Osteoblast (primary cell): ENCODE measurements around the gene HTRA3. TPM values are rescaled to one million over a fixed set of nuclear protein-coding genes. Genes with fewer than 3 reads are reported as not detected.
A peak's percentile ranks its signal among the peaks of the same experiment; 100 is the strongest.

ENCODE experiments used
- DNase-seq: peaks from one replicate; pipeline ENCODE4 v3.0.0; 2011; ENCODE audit warnings: low spot score, mixed read lengths; ENCODE audit not compliant: insufficient read length; ENCODE audit errors: missing footprints
- H2AFZ ChIP-seq: 2 replicates; pipeline ENCODE4 v1.6.0; 2011; ENCODE audit warnings: mild to moderate bottlenecking, low read length
- H3K27ac ChIP-seq: 2 replicates; pipeline ENCODE4 v1.5.1; 2011; ENCODE audit warnings: mild to moderate bottlenecking, low read depth, low read length, moderate library complexity
- H3K27me3 ChIP-seq: 2 replicates; pipeline ENCODE4 v1.6.0; 2012; ENCODE audit warnings: mild to moderate bottlenecking, control low read depth, inconsistent platforms, low read length, moderate library complexity; ENCODE audit not compliant: insufficient read depth
- H3K36me3 ChIP-seq: 2 replicates; pipeline ENCODE4 v1.5.1; 2011; ENCODE audit warnings: mild to moderate bottlenecking, low read length, control low read depth, moderate library complexity; ENCODE audit not compliant: insufficient read depth
- H3K4me1 ChIP-seq: 2 replicates; pipeline ENCODE4 v1.5.1; 2011; ENCODE audit warnings: mild to moderate bottlenecking, low read length, control low read depth, moderate library complexity; ENCODE audit not compliant: insufficient read depth
- H3K4me2 ChIP-seq: 2 replicates; pipeline ENCODE4 v1.6.0; 2011; ENCODE audit warnings: mild to moderate bottlenecking, low read length; ENCODE audit not compliant: insufficient read depth
- H3K4me3 ChIP-seq: fragments of 200-600 bp; sonication (generic); 3 replicates; pipeline ENCODE4 v1.5.1; 2012; ENCODE audit warnings: mild to moderate bottlenecking, low read length, inconsistent platforms; ENCODE audit not compliant: insufficient read depth
- H3K79me2 ChIP-seq: 2 replicates; pipeline ENCODE4 v1.6.0; 2012; ENCODE audit warnings: mild to moderate bottlenecking, low read length, control low read depth, inconsistent platforms; ENCODE audit not compliant: insufficient read depth
- H3K9me3 ChIP-seq: 2 replicates; pipeline ENCODE4 v1.5.1; 2011; ENCODE audit warnings: low read depth, low read length, control low read depth
- H4K20me1 ChIP-seq: 2 replicates; pipeline ENCODE4 v1.6.0; 2012; ENCODE audit warnings: mild to moderate bottlenecking, low read length, control low read depth; ENCODE audit not compliant: insufficient read depth
- total RNA-seq: library from RNA; depleted of rRNA; stranded (reverse); fragments of >200 nt; gene quantifications from 2 replicates; pipeline ENCODE4 v1.2.3, GENCODE V29; 2012
- TF ChIP-seq, protein P1 (sequence below): IDR thresholded peaks from 2 replicates; pipeline ENCODE4 v1.5.1; 2011; ENCODE audit warnings: mild to moderate bottlenecking, low read depth, low read length, moderate library complexity; ENCODE audit errors: extremely low read depth

The HTRA3 gene
- total RNA-seq, 1 donor: 4.0 TPM

GRCh38 chr4:8262637-8263322 lies 6.8 kb upstream of the HTRA3 start:
- H3K36me3 ChIP-seq: no peaks in the 10 kb centered on the region
- H3K79me2 ChIP-seq: no peaks in the 10 kb centered on the region
- no peak overlapping the region for H3K4me2 ChIP-seq

DNA sequence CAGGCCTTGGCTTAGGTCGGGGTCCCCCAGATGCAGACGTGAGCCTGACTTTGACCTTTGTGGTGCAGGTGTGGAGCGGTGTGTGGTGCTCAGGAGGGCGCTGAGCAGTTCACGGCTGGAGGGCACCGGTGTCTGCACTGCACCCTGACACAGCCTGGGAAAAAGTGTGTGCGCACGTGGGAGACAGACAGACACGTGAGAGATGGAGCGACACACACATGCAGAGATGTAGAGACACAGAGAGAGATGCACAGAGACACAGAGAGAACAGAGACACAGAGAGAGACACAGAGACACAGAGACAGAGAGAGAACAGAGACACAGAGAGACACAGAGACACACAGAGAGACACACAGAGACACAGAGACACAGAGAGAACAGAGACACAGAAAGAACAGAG lies 6.2 kb upstream of the HTRA3 start:
- Histone ChIP-seq H3K9me3 (no peaks in the 10 kb centered on the region), H3K4me2 (no peak overlapping the region), H3K27me3 (no peaks in the 10 kb centered on the region), H3K79me2 (no peaks in the 10 kb centered on the region), H3K4me1 (peaks cover 8% of the 10 kb centered on the region), H4K20me1 (no peaks in the 10 kb centered on the region), H3K4me3 (no peak overlapping the region), H3K36me3 (no peaks in the 10 kb centered on the region), H2AFZ (no peak overlapping the region), H3K27ac (no peak overlapping the region)
- no peak for DNase-seq
- TF ChIP-seq, protein P1, sequence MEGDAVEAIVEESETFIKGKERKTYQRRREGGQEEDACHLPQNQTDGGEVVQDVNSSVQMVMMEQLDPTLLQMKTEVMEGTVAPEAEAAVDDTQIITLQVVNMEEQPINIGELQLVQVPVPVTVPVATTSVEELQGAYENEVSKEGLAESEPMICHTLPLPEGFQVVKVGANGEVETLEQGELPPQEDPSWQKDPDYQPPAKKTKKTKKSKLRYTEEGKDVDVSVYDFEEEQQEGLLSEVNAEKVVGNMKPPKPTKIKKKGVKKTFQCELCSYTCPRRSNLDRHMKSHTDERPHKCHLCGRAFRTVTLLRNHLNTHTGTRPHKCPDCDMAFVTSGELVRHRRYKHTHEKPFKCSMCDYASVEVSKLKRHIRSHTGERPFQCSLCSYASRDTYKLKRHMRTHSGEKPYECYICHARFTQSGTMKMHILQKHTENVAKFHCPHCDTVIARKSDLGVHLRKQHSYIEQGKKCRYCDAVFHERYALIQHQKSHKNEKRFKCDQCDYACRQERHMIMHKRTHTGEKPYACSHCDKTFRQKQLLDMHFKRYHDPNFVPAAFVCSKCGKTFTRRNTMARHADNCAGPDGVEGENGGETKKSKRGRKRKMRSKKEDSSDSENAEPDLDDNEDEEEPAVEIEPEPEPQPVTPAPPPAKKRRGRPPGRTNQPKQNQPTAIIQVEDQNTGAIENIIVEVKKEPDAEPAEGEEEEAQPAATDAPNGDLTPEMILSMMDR: no peak

More at GRCh38 chr4:8262637-8263322, 6.8 kb upstream of the HTRA3 start:
- Histone ChIP-seq H3K9me3 (no peaks in the 10 kb centered on the region), H3K4me3 (no peak overlapping the region), H3K27ac (no peak overlapping the region), H4K20me1 (no peaks in the 10 kb centered on the region), H3K4me1 (peaks cover 8% of the 10 kb centered on the region), H2AFZ (no peak overlapping the region), H3K27me3 (no peaks in the 10 kb centered on the region)
- DNase-seq: no peak
- TF ChIP-seq, protein P1: no peak

DNA sequence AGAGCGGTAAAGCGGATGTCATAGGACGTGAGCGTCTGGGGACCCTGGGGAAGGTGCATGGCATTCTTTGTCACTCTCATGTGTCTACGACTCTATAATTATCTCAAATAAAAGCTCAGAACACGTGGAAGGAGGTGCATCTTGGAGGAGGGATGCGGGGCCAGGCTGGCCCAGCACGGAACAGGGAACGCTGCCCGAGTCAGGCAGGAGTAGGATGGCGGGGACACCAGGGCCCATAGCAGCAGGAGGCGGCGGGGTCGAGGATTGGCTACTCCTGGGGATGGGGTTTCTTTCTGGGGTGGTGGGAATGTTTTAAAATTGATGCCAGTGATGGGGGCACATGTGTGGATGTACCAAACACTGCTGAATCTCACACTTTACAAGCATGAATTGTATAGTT lies 5.4 kb upstream of the HTRA3 start:
- no peak overlapping the region for H3K4me2 ChIP-seq
- no peaks in the 10 kb centered on the region for H3K36me3 ChIP-seq
- H3K27ac ChIP-seq: no peak overlapping the region
- TF ChIP-seq, protein P1: no peak
- no peaks in the 10 kb centered on the region for H3K9me3 ChIP-seq
- DNase-seq: no peak
- peaks cover 8% of the 10 kb centered on the region for H3K4me1 ChIP-seq
- no peaks in the 10 kb centered on the region for H3K79me2 ChIP-seq
- H2AFZ ChIP-seq: no peak overlapping the region
- no peaks in the 10 kb centered on the region for H4K20me1 ChIP-seq
- H3K27me3 ChIP-seq: no peaks in the 10 kb centered on the region
- H3K4me3 ChIP-seq: no peak overlapping the region

DNA sequence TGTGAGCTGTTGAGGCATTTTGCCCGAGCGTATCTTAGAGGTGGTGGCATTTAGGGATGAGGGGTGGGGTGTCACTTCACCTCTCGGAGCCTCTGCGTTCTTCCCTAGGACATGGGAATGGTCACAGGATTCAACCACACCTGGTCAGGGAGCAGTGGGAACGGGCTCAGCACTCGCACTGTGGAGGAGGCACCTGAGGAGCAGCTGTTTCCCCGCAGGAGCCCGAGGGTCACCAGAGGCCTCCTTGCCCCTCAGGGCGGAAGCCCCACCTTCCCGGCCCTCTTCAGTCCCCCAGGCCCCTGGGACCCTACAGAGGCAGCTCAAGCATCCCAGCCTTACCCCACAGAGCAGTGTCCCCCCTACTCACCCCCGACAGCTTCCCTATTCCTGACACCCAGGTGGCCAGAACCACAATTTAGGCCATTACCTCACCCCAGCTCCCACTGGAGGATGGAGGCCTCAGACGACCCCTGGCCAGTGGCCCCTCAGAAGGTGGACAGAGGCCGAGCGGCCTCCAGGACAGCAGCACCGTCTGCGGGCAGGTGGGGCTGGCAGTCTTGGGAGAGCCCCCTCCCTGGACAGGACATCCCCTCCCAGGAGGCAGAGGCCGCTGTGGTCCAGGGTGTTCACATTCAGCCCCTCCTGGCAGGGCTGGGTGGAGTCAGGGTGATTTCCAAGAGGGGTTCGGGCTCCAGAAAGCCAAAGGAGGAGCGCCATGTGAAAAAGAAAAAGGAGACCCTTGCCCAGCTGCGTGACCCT lies 4.2 kb upstream of the HTRA3 start:
- Histone ChIP-seq H3K27ac (no peak overlapping the region), H3K79me2 (no peaks in the 10 kb centered on the region), H3K36me3 (no peaks in the 10 kb centered on the region), H4K20me1 (no peaks in the 10 kb centered on the region), H3K27me3 (peaks cover 4% of the 10 kb centered on the region), H3K4me2 (no peak overlapping the region), H3K9me3 (no peaks in the 10 kb centered on the region), H3K4me3 (no peak overlapping the region), H2AFZ (no peak overlapping the region), H3K4me1 (peaks cover 8% of the 10 kb centered on the region)
- TF ChIP-seq, protein P1: no peak
- peak; percentile 85 for DNase-seq
